Activated T-helper 1 cell treated with Interleukin-2 at 50 U/mL for 16 hours (primary cell): ENCODE measurements around the gene ABLIM2.

Experiments used
- DNase-seq: peaks from one replicate; pipeline ENCODE4 v3.0.0-alpha.2; 2020; ENCODE audit warnings: low read depth

The ABLIM2 gene

DNA sequence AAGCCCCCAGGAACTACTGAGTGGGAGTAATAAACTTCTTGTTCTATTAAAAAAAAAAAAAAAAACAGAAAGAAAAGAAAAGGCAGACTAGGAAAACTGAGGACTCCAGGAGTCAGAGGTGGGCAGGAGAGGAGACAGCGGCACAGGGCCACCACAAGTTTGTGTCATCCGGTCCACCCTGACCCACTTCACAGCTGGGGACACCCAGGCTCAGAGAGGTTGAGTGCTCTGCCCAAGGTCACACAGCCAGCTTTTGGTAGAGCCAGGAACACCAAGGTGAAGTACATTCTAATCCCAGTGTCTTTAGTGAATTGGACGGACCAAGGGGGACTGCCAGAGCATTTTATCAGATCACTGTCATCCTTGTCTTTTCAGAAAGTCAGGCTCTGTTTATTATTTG, 16.4 kb upstream of the ABLIM2 start:
- DNase-seq = no peak

GRCh38 chr4:8173492-8174242, 15.1 kb upstream of the ABLIM2 start:
- no peak for DNase-seq

DNA sequence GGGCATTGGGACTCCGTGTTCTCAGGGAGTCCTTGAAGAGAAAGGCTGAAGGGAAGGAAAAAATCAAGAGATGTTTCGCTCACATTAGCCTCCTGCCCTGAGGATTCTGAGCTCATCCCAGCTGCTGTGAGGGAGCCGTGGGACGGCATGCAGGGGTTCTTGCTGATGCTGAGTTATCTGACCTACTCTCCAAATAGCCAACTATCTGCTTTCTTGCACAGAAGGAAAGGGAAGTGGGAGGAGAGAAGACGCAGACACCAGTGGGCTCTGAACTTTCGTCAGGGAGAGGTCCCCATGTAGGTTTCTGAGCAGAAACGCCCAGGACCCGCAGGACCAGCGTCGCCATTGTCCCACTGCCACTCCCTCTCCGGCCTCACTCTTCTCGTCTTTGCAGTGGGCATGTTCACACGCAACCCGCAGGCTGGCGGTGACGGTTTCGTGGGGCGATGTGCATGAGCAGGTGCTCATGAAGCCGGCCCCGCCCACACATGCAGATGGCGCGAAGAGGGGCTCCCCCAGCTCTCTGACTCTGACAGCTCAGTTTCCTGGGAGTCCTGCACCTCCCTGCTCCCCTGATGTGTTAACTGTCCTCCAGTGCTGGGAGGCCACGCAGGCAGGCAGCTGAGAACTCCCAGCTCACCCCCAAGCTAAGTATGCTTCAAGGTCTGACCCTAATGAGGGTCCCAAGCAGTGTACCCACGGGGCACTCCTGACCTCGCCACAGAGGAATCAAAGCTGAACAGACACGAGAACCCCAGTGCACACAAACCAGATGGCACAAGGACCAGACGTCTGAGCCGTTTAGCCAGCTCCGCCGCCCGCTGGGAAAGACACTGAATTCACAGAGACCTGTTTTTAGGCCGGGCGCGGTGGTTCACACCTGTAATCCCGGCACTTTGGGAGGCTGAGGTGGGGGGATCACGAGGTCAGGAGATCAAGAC, 13.6 kb upstream of the ABLIM2 start:
- DNase-seq = no peak

- no peak for DNase-seq
Observed at GRCh38 chr4:8171266-8171665, 12.7 kb upstream of the ABLIM2 start.

DNA sequence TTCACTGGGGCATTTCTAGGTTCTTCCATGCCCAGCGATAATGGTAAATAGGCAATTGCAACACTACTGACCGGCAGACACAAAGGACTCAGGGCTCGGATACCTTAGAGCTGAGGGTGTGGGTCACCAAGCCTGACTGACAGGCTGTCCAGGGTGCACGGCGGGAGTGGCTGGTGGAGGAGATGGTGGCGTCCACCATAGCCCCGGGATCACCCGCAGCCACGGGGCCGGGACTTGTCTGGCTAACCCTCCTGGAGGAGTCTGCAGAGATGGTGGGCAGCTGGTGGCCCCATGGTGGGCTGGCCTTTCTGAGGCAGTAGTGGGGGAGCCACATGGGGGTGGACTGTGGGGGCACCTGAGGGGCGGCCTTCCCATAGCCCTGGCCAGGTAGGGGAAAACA, 11.7 kb upstream of the ABLIM2 start:
- no peak for DNase-seq

DNA sequence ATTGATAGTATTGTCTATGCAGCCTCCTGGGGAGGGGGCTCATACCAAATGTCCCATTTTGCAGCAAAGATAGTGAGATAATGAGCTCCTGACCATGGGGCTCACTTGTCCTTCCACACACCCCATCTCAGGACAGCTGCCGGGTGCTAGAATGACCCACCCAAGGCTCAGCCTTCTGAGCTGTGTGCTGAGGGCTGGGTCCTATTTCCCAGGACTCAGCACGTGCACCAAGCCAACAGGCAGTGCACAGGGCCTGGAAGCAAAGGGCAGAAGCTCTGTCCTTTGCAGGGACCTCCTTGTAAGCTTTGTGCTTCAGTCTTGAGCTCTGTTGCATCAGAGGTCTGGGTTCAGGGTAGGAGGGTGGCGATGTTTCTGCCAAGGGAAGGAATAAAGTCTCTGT, 11.2 kb upstream of the ABLIM2 start:
- no peak for DNase-seq

GRCh38 chr4:8168832-8169598, 10.4 kb upstream of the ABLIM2 start:
- no peak for DNase-seq

- DNase-seq = no peak
Observed at GRCh38 chr4:8168232-8168631, 9.6 kb upstream of the ABLIM2 start.

DNA sequence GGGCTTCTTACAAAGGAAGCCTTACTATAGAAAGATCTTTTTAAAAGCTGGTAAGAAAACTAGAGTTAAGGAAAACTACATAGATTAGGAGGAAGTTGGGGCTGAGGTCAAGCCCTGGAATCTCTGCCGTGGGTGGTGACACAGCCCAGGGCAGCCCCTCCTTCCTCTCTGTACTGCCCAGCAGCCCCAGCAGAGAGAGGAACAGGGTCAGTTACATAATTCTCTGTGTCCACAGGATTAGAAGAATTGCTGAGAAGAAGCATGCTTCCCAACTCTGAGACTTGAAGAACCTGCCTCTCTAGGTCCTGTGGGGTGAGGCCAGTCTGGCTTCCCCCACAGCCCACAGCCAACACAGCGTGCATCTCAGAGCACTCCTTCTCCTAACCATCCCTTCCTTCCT, 9.2 kb upstream of the ABLIM2 start:
- no peak for DNase-seq

DNA sequence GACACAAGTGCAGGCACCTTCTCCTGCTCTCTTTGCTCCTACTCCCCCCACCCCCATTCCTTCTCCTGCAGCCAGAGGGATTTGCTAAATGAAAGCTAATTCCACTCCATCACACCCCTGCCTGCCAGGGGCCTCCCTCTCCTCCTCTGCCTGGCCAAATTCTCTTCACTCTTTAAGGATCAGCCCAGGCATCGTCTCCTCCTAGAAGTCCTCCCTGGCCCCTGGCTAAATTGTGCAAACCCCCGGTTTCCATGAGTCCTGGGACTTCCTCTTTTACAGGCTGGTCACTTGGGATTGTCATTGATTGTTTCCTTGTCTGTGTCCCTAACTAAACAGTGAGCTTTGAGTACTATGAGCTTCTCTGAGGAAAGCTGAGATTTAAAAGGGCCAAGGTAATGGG, 8.7 kb upstream of the ABLIM2 start:
- no peak for DNase-seq

GRCh38 chr4:8165374-8165896, 6.8 kb upstream of the ABLIM2 start:
- DNase-seq = no peak

DNA sequence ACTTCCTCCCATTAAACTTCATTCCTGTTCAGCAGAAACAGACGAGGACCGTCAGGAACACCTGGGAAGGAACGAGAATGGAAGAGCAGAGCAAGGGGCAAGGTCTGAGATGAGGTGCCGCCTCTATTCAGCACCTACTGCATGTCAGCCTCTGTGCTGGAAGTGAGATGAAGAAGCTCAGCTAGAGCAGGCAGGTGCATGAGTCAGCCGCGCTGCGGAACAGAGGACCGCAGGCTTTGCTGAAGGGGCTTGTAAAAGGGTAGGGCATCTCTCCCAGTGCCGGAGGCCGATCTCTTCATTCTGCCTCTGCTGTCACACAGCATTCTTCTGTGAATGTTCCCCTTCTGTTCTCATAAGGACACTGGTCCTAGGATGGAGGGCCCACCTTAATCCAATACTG, 6.1 kb upstream of the ABLIM2 start:
- DNase-seq = no peak

GRCh38 chr4:8164194-8164565, 5.6 kb upstream of the ABLIM2 start:
- DNase-seq = no peak

- no peak for DNase-seq
Observed at GRCh38 chr4:8163436-8164193, 5.0 kb upstream of the ABLIM2 start.

DNA sequence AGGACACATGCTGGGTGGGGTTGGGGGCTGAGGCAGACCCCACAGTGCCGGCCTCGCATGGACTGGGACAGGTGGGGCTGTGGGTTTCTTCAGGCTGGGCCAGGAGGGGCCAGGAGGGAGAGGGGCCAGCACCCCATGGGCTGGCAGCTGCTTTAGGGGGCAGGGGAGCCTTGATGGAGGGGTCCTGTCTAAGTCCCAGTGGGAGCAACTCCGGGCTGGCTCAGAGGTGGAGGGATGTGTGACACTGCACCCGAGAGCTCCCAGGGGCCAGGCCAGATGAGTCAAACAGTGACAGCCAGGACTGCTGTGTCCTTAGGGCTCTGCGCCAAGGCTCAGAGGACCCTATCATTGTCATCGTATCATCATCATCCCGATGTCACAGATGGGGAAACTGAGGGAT, 4.4 kb upstream of the ABLIM2 start:
- no peak for DNase-seq

GRCh38 chr4:8162625-8163024, 4.0 kb upstream of the ABLIM2 start:
- DNase-seq = no peak

GRCh38 chr4:8160572-8160971, 2.0 kb upstream of the ABLIM2 start:
- DNase-seq = no peak

DNA sequence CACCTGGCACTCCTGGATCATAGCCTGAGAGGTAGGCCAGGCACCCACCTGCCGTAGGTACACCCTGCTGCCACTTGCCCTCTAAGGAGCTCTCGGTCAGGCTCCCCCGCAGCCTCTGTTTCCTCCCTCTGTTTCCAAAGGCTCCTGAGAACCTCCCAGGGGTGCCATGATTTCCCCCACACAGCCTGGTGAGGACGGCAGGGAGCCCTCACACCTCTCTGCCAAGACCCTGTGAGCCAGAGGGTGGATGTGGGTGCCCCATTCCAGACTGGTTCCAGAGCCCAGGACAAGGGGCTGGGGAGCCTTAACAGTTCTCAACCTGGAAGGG, 1.6 kb upstream of the ABLIM2 start:
- no peak for DNase-seq

DNA sequence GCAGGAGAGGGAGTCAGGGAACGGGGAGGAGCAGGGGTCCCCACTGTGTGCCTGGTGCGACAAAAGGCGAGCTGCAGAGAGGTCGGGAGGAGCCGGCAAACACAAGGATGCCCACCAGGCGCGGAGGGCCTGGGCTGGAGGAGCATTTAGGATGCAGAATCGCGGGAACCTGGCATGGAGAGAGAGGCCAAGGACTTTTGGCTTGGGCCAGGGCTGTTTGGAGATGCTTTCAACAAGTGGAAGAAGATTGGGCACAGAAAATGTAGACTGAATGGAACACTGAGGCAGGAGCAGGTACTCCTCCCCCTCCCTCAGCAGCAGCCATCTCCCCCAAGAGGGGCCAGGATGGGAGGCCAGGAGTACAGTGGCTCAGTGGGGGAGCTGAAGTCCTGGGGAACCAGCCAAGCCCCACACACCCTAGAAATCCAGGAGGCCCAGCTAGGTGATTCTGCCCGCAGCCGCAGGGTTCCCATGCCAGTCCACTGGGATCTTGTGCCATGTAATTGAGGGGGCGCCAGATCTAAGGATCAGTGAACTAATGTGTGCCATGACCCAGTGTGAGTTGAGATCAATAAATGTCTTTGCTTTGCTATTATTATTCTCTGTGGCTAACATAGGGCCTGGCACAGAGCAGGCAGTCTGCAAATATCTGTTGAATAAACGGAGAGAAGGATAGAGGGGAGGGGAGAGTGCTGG, 1.1 kb upstream of the ABLIM2 start:
- DNase-seq = no peak

DNA sequence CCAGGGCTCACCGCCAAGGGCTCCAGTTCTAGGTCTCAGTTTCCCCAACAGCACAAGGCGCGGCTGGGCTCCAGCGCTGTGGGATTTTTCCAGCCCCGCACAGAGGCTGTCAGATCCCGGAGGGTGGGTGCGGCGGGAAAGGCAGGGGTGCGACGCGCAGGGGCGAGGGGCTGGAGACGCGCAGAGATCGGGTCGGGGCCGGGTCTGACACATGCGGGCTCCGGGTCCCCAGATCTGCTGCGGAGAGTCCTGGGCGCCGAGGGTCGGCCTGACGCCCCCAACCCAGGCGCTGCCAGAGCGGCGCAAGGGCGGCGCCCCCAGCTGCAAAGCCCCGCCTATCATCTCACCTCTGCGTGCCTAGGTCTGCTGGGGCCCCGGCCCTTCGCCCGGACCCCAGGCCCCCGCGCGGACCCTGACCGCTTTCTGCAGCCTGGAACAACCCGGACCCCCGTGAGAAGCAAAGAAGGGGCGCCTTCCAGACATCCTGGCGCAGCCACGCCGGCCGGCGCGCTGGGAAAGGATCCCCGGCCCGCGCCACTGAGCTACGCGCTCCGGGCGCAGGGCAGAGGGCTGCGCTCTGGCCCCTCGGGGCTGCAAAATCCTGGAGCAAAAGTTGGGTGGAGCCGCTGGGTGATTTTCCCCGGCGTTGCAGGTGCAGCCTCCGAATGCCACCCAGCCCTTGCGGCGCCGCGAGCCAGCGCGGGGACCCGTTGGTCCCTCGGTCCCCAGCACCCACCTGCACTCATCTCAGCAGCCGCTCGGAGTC, 486 bp downstream of the ABLIM2 start:
- no peak for DNase-seq
